ENCODE data around the gene CROCC2. TPM values are rescaled to one million over a fixed set of nuclear protein-coding genes. Genes with fewer than 3 reads are reported as not detected.
A peak's percentile ranks its signal among the peaks of the same experiment; 100 is the strongest.

CROCC2 gene
- total RNA-seq, 1 experiment from 2014 or later, result not detected

GRCh38 chr2:240901986-240902614 lies 4.0 kb upstream of the CROCC2 start:
- DNase-seq (ENCODE audit: low read depth, low spot score) (no peak), ATAC-seq (0 out of 2 replicates have a peak, but pooled peaks have one; percentile 3)
- no peaks in the 10 kb centered on the region for H3K9me2 ChIP-seq (ENCODE audit: insufficient read depth)
- no TSS peak for BruUV-seq (replicated peaks)
- no peak overlapping the region for H3K27ac ChIP-seq (ENCODE audit: low read depth, low read length)
- TF ChIP-seq JUND (IDR thresholded peaks at IDR 0.05) (no peak), EZH2phosphoT487 (IDR thresholded peaks at IDR 0.05; ENCODE audit: borderline replicate concordance) (no peak), EGR1 (IDR thresholded peaks at IDR 0.05; ENCODE audit: low read depth) (no peak)
- no peak overlapping the region for H3K4me2 ChIP-seq (ENCODE audit: low read length)
- peaks cover 3 to 15% of the 10 kb centered on the region in 2 experiments; a peak in 3 of 4 replicates for H3K4me1 ChIP-seq (ENCODE audit: control insufficient read depth in 1 of 2, insufficient read depth in 2 of 2, low read length in 2 of 2)
- H4K20me1 ChIP-seq (ENCODE audit: insufficient read depth), result no peaks in the 10 kb centered on the region
- H3K27me3 ChIP-seq (ENCODE audit: insufficient read depth, low read length), result peaks cover 17% of the 10 kb centered on the region; the same call in 1 of the 2 replicates
- no peak overlapping the region for H3K9ac ChIP-seq (ENCODE audit: low read length)
- intact Hi-C loops (cut with micrococcal nuclease), result no loop called here
- no peaks in the 10 kb centered on the region for H3K36me3 ChIP-seq (ENCODE audit: control insufficient read depth in 1 of 2, insufficient read depth in 2 of 2, low read length in 2 of 2)
- POLR2A ChIA-PET, result no interaction called here
- H3K79me2 ChIP-seq (ENCODE audit: insufficient read depth, low read length), result no peaks in the 10 kb centered on the region
- H3K4me3 ChIP-seq (replicated peaks in 1 of 2; ENCODE audit: low read depth in 1 of 2, low read length in 2 of 2), result no peak overlapping the region
- CTCF ChIA-PET, result interaction anchor here (1.1 kb wide), 1 partner anchor 12 kb away, joined by 3 read pairs; no protein-coding TSS in a partner anchor
- H2AFZ ChIP-seq (ENCODE audit: low read depth, low read length, poor library complexity, severe bottlenecking), result no peak overlapping the region
- RAD21 ChIA-PET (ENCODE audit: low non-redundant PET in 1 of 2, low total read pairs in 2 of 2, uncharacterized antibody in 2 of 2, unreplicated experiment in 2 of 2), result no interaction called here
- H3K9me3 ChIP-seq (ENCODE audit: control insufficient read depth in 1 of 2, insufficient read depth in 1 of 2, low read depth in 1 of 2, low read length in 2 of 2), result no peaks in the 10 kb centered on the region

DNA sequence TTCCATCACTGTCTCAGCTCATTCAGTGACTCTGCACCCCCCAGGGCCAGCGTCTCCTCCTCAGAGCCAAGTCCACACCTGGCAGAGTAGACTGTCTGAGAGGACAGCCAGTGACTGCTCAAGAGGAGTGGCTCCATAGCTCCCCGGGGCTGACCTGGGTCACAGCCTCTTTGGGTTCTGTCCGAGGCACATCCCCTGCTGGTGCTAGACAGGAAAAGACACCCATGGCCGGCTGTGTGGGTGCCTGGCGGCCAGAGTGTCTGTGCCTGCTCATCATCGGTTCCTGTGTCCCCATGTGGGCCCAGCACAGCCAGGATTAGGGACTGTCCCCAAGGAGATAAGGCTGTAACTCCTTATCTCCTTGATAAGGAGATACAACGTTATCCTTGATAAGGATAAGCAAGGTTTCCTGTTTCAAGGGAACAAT lies 3.5 kb upstream of the CROCC2 start:
- no TSS peak for BruUV-seq (replicated peaks)
- ATAC-seq, result 0 out of 2 replicates have a peak, but pooled peaks have one; percentile 18
- no peaks in the 10 kb centered on the region for H3K79me2 ChIP-seq (ENCODE audit: insufficient read depth, low read length)
- H3K9ac ChIP-seq (ENCODE audit: low read length), result no peak overlapping the region
- intact Hi-C loops (cut with micrococcal nuclease), result no loop called here
- no peaks in the 10 kb centered on the region for H3K9me3 ChIP-seq (ENCODE audit: control insufficient read depth in 1 of 2, insufficient read depth in 1 of 2, low read depth in 1 of 2, low read length in 2 of 2)
- no peaks in the 10 kb centered on the region for H4K20me1 ChIP-seq (ENCODE audit: insufficient read depth)
- ChIA-PET RAD21 (ENCODE audit: low non-redundant PET in 1 of 2, low total read pairs in 2 of 2, uncharacterized antibody in 2 of 2, unreplicated experiment in 2 of 2) (no interaction called here), CTCF (no interaction called here), POLR2A (no interaction called here)
- H3K4me2 ChIP-seq (ENCODE audit: low read length), result no peak overlapping the region
- H3K27ac ChIP-seq (ENCODE audit: low read depth, low read length), result no peak overlapping the region
- H3K4me3 ChIP-seq (replicated peaks in 1 of 2; ENCODE audit: low read depth in 1 of 2, low read length in 2 of 2), result no peak overlapping the region
- H3K27me3 ChIP-seq (ENCODE audit: insufficient read depth, low read length), result peaks cover 16% of the 10 kb centered on the region; the same call in 1 of the 2 replicates
- H3K4me1 ChIP-seq (ENCODE audit: control insufficient read depth in 1 of 2, insufficient read depth in 2 of 2, low read length in 2 of 2), result peaks cover 0 to 11% of the 10 kb centered on the region in 2 experiments; a peak in 1 of 4 replicates
- H2AFZ ChIP-seq (ENCODE audit: low read depth, low read length, poor library complexity, severe bottlenecking), result no peak overlapping the region
- TF ChIP-seq FOSL1 (IDR thresholded peaks at IDR 0.05; ENCODE audit: low read depth) (no peak), CEBPB (IDR thresholded peaks at IDR 0.05; ENCODE audit: low read depth) (no peak), CBX3 (IDR thresholded peaks at IDR 0.05; ENCODE audit: low read depth) (no peak), TCF7L2 (IDR thresholded peaks at IDR 0.05; ENCODE audit: borderline replicate concordance, extremely low read depth, insufficient read depth, insufficient read length) (no peak), SP1 (IDR thresholded peaks at IDR 0.05; ENCODE audit: low read depth) (no peak), EZH2 (IDR thresholded peaks at IDR 0.05) (no peak), POLR2A (IDR thresholded peaks at IDR 0.05; ENCODE audit: borderline replicate concordance, extremely low read depth, insufficient read depth, insufficient read length) (no peak), JUND (IDR thresholded peaks at IDR 0.05) (no peak)
- TF ChIP-seq, protein P1, sequence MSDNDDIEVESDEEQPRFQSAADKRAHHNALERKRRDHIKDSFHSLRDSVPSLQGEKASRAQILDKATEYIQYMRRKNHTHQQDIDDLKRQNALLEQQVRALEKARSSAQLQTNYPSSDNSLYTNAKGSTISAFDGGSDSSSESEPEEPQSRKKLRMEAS (IDR thresholded peaks at IDR 0.05), result no peak
- DNase-seq (ENCODE audit: low read depth, low spot score), result no peak
- H3K36me3 ChIP-seq (ENCODE audit: control insufficient read depth in 1 of 2, insufficient read depth in 2 of 2, low read length in 2 of 2), result no peaks in the 10 kb centered on the region
- H3K9me2 ChIP-seq (ENCODE audit: insufficient read depth), result no peaks in the 10 kb centered on the region
